MM.1S (cell line): Measurements from ENCODE around the gene ADAMTS17.

Experiments
- DNase-seq: peaks from one replicate; pipeline ENCODE4 v3.0.0-alpha.2; 2015
- H2AFZ ChIP-seq: fragments of 300-600 bp; sonication (generic); 2 replicates; pipeline ENCODE4 v1.6.0; 2016; ENCODE audit warnings: antibody characterized with exemption, low read length
- H3F3A ChIP-seq: fragments of 300-600 bp; sonication (generic); 2 replicates; pipeline ENCODE4 v1.6.1; 2016; ENCODE audit warnings: mild to moderate bottlenecking, antibody characterized with exemption, low read length, moderate library complexity, mixed read lengths; ENCODE audit not compliant: insufficient read depth
- H3K27ac ChIP-seq: fragments of 300-600 bp; sonication (generic); 2 replicates; pipeline ENCODE4 v1.5.1; 2016; ENCODE audit warnings: mild to moderate bottlenecking, low read length
- H3K27me3 ChIP-seq: fragments of 300-600 bp; sonication (generic); replicated peaks from 2 replicates; pipeline ENCODE4 v1.6.0; 2016; ENCODE audit warnings: low read length; ENCODE audit not compliant: insufficient read depth
- H3K36me3 ChIP-seq: fragments of 300-600 bp; sonication (generic); replicated peaks from 2 replicates; pipeline ENCODE4 v1.6.1; 2016; ENCODE audit warnings: mild to moderate bottlenecking, low read length, mixed read lengths; ENCODE audit not compliant: insufficient read depth
- H3K4me1 ChIP-seq: fragments of 300-600 bp; sonication (generic); 2 replicates; pipeline ENCODE4 v1.6.1; 2016; ENCODE audit warnings: low read length, mixed read lengths
- H3K4me2 ChIP-seq: fragments of 300-600 bp; sonication (generic); 2 replicates; pipeline ENCODE4 v1.6.0; 2016; ENCODE audit warnings: low read depth, low read length
- H3K4me3 ChIP-seq: fragments of 300-600 bp; sonication (generic); 2 replicates; pipeline ENCODE4 v1.5.1; 2016; ENCODE audit warnings: low read length, mixed read lengths
- H3K79me2 ChIP-seq: fragments of 300-600 bp; sonication (generic); 2 replicates; pipeline ENCODE4 v1.6.1; 2016; ENCODE audit warnings: mixed run types, low read length, mixed read lengths
- H3K9ac ChIP-seq: fragments of 300-600 bp; sonication (generic); 2 replicates; pipeline ENCODE4 v1.6.1; 2016; ENCODE audit warnings: low read length, mixed read lengths
- H3K9me2 ChIP-seq: fragments of 300-600 bp; sonication (generic); replicated peaks from 2 replicates; pipeline ENCODE4 v1.6.1; 2016; ENCODE audit warnings: mild to moderate bottlenecking, low read length, mixed read lengths; ENCODE audit not compliant: insufficient read depth
- H3K9me3 ChIP-seq: fragments of 300-600 bp; sonication (generic); replicated peaks from 2 replicates; pipeline ENCODE4 v1.6.1; 2016; ENCODE audit warnings: mild to moderate bottlenecking, low read length, mixed read lengths; ENCODE audit not compliant: insufficient read depth
- H4K20me1 ChIP-seq: fragments of 300-600 bp; sonication (generic); 2 replicates; pipeline ENCODE4 v1.6.1; 2016; ENCODE audit warnings: mild to moderate bottlenecking, low read length, moderate library complexity, mixed read lengths; ENCODE audit not compliant: insufficient read depth
- EZH2 ChIP-seq: fragments of 300-600 bp; sonication (generic); optimal IDR thresholded peaks from 2 replicates; pipeline ENCODE3; 2017; ENCODE audit warnings: low read depth, mild to moderate bottlenecking, antibody characterized with exemption, low read length, mixed read lengths
- EZH2phosphoT487 ChIP-seq: fragments of 300-600 bp; sonication (generic); IDR thresholded peaks from 2 replicates; pipeline ENCODE4 v1.6.1; 2018; ENCODE audit warnings: antibody characterized with exemption, low read length
- TF ChIP-seq, protein P1 (sequence below): fragments of 300-600 bp; sonication (generic); IDR thresholded peaks from 2 replicates; pipeline ENCODE4 v1.5.1; 2016; ENCODE audit warnings: antibody characterized with exemption, low read length, mixed read lengths

Gene ADAMTS17

DNA sequence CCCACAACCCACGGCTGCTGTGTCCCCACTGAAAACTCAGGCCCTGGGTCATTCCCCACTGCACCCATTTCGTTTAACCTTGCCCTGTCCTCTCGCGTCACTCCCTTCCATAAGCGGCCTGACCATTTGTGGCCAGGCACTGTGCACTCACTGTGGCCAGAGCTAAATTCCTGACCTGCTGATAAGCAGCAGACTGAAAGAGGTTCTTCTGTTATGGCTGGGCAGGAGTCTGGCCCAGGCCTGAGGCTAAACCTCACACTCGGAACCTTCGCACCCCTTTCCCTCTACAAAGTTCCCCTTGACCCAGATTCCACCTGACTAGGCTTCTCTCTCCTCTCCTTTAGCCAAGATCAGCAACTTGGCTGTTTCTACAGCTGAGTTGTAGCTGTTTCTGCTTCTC is 62.3 kb downstream of the ADAMTS17 start:
- Histone ChIP-seq H2AFZ (no peak overlapping the region), H3K27me3 (no peaks in the 10 kb centered on the region), H3F3A (no peaks in the 10 kb centered on the region), H3K4me1 (no peaks in the 10 kb centered on the region), H4K20me1 (no peaks in the 10 kb centered on the region), H3K9ac (no peak overlapping the region), H3K79me2 (no peaks in the 10 kb centered on the region), H3K4me2 (no peak overlapping the region), H3K9me2 (no peaks in the 10 kb centered on the region), H3K27ac (no peak overlapping the region), H3K36me3 (no peaks in the 10 kb centered on the region), H3K9me3 (no peaks in the 10 kb centered on the region), H3K4me3 (no peak overlapping the region)
- TF ChIP-seq, protein P1, sequence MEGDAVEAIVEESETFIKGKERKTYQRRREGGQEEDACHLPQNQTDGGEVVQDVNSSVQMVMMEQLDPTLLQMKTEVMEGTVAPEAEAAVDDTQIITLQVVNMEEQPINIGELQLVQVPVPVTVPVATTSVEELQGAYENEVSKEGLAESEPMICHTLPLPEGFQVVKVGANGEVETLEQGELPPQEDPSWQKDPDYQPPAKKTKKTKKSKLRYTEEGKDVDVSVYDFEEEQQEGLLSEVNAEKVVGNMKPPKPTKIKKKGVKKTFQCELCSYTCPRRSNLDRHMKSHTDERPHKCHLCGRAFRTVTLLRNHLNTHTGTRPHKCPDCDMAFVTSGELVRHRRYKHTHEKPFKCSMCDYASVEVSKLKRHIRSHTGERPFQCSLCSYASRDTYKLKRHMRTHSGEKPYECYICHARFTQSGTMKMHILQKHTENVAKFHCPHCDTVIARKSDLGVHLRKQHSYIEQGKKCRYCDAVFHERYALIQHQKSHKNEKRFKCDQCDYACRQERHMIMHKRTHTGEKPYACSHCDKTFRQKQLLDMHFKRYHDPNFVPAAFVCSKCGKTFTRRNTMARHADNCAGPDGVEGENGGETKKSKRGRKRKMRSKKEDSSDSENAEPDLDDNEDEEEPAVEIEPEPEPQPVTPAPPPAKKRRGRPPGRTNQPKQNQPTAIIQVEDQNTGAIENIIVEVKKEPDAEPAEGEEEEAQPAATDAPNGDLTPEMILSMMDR: no peak
- no peak for TF ChIP-seq EZH2phosphoT487
- no peak for TF ChIP-seq EZH2
- DNase-seq: no peak

- DNase-seq: no peak
- H3F3A ChIP-seq: no peaks in the 10 kb centered on the region
- no peaks in the 10 kb centered on the region for H3K36me3 ChIP-seq
- no peak overlapping the region for H3K4me2 ChIP-seq
- no peaks in the 10 kb centered on the region for H3K79me2 ChIP-seq
- no peak overlapping the region for H3K4me3 ChIP-seq
- no peaks in the 10 kb centered on the region for H3K4me1 ChIP-seq
- no peaks in the 10 kb centered on the region for H4K20me1 ChIP-seq
- no peaks in the 10 kb centered on the region for H3K27me3 ChIP-seq
- H3K9ac ChIP-seq: no peak overlapping the region
- no peaks in the 10 kb centered on the region for H3K9me3 ChIP-seq
- H3K27ac ChIP-seq: no peak overlapping the region
- no peak overlapping the region for H2AFZ ChIP-seq
- no peak for TF ChIP-seq EZH2
- TF ChIP-seq, protein P1: no peak
- H3K9me2 ChIP-seq: no peaks in the 10 kb centered on the region
Observed at GRCh38 chr15:100278596-100279380, 63.0 kb downstream of the ADAMTS17 start.

- H2AFZ ChIP-seq: no peak overlapping the region
- no peaks in the 10 kb centered on the region for H4K20me1 ChIP-seq
- H3K27me3 ChIP-seq: no peaks in the 10 kb centered on the region
- H3F3A ChIP-seq: no peaks in the 10 kb centered on the region
- H3K4me2 ChIP-seq: no peak overlapping the region
- no peaks in the 10 kb centered on the region for H3K4me1 ChIP-seq
- TF ChIP-seq, protein P1: no peak
- TF ChIP-seq EZH2phosphoT487 (no peak), EZH2 (no peak)
- no peak overlapping the region for H3K27ac ChIP-seq
- H3K79me2 ChIP-seq: no peaks in the 10 kb centered on the region
- DNase-seq: no peak
- no peaks in the 10 kb centered on the region for H3K36me3 ChIP-seq
- no peaks in the 10 kb centered on the region for H3K9me2 ChIP-seq
- H3K9ac ChIP-seq: no peak overlapping the region
- H3K9me3 ChIP-seq: no peaks in the 10 kb centered on the region
- no peak overlapping the region for H3K4me3 ChIP-seq
Observed at GRCh38 chr15:100277087-100277855, 64.5 kb downstream of the ADAMTS17 start.
